Left ventricle myocardium inferior (tissue), 1 donor: ENCODE measurements around the gene ECT2. TPM values are rescaled to one million over a fixed set of nuclear protein-coding genes. Genes with fewer than 3 reads are reported as not detected.

Experiments
- DNase-seq: peaks from one replicate; pipeline ENCODE4 v3.0.0-alpha.2; 2020
- H3K27ac ChIP-seq: fragments of 200-600 bp; replicated peaks from 2 replicates; pipeline ENCODE4 v1.8.0; 2021
- H3K27me3 ChIP-seq: fragments of 200-600 bp; 2 replicates; pipeline ENCODE4 v1.8.0; 2021; ENCODE audit warnings: low read depth
- H3K36me3 ChIP-seq: fragments of 200-600 bp; 2 replicates; pipeline ENCODE4 v1.8.0; 2021
- H3K4me1 ChIP-seq: fragments of 200-600 bp; 2 replicates; pipeline ENCODE4 v1.8.0; 2021
- H3K4me3 ChIP-seq: fragments of 200-600 bp; 2 replicates; pipeline ENCODE4 v1.8.0; 2021; ENCODE audit warnings: mild to moderate bottlenecking, moderate library complexity
- H3K9me3 ChIP-seq: fragments of 200-600 bp; replicated peaks from 2 replicates; pipeline ENCODE4 v1.8.0; 2021
- intact Hi-C: fragments of 100-400 bp; cut with micrococcal nuclease; formaldehyde crosslinking; loops from one replicate; pipeline ENCODE4 v1.11.0; 2022
- total RNA-seq: library from RNA; stranded (reverse); fragmentation: NEBNext Ultra II Directional; extraction: Animal tissue kit (Norgen Biotek cat#: 25700); gene quantifications from one replicate; pipeline ENCODE4 v1.2.1, GENCODE V29; 2021
- TF ChIP-seq, protein P1 (sequence below): fragments of 200-600 bp; IDR thresholded peaks from 2 replicates; pipeline ENCODE4 v1.8.0; 2021; ENCODE audit warnings: antibody characterized with exemption, mild to moderate bottlenecking, borderline replicate concordance
- donor health status: DM: no; HTN: yes; CAD: no; lungs with severe emphysema.

Gene ECT2
- total RNA-seq, 1 donor from 2014 or later, result 4.8 TPM

DNA sequence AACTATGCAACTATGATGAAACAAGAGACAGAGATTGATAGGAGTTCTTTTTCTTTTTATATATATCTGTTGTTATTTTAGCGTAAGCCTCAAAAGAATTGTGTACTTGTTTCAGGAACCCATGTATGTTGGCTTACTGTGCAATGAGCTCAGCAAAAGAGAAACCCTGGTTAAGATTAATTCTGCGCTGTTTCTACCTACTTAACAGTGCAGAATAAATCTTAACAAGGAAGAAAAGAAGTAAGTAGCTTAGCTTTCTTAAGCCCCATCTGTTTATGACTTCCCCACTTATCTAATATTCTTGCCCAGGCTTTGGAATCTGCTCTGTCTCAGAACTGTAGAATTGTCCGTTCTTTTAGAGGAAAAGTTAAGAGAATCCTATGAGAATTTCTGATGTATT is 27.4 kb downstream of the ECT2 start:
- no peaks in the 10 kb centered on the region for H3K9me3 ChIP-seq
- no peaks in the 10 kb centered on the region for H3K27me3 ChIP-seq
- no peak for DNase-seq
- H3K4me1 ChIP-seq, result no peaks in the 10 kb centered on the region
- H3K4me3 ChIP-seq, result no peak overlapping the region
- peaks cover 15% of the 10 kb centered on the region for H3K36me3 ChIP-seq
- H3K27ac ChIP-seq, result no peak overlapping the region
- intact Hi-C loops, result no loop called here
- TF ChIP-seq, protein P1, sequence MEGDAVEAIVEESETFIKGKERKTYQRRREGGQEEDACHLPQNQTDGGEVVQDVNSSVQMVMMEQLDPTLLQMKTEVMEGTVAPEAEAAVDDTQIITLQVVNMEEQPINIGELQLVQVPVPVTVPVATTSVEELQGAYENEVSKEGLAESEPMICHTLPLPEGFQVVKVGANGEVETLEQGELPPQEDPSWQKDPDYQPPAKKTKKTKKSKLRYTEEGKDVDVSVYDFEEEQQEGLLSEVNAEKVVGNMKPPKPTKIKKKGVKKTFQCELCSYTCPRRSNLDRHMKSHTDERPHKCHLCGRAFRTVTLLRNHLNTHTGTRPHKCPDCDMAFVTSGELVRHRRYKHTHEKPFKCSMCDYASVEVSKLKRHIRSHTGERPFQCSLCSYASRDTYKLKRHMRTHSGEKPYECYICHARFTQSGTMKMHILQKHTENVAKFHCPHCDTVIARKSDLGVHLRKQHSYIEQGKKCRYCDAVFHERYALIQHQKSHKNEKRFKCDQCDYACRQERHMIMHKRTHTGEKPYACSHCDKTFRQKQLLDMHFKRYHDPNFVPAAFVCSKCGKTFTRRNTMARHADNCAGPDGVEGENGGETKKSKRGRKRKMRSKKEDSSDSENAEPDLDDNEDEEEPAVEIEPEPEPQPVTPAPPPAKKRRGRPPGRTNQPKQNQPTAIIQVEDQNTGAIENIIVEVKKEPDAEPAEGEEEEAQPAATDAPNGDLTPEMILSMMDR, result no peak

DNA sequence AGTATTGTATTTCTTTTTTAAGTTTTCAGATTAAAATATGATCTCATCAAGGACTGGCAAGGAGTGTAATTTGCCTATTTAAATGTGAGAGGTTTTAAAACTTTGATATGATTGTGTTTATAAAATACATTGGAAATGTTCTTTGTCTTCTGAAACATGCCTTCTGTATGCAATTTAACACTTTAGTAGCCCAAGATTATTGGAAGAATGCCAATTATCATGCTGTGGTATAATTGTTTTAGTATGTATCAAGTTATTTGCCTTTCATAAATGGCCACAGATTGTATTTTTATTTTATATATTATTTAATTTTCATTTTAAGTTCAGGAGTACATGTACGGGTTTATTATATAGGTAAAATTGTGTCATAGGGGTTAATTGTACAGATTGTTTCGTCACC is 31.7 kb downstream of the ECT2 start:
- DNase-seq, result no peak
- no peaks in the 10 kb centered on the region for H3K27me3 ChIP-seq
- H3K9me3 ChIP-seq, result no peaks in the 10 kb centered on the region
- peaks cover 6% of the 10 kb centered on the region for H3K36me3 ChIP-seq
- intact Hi-C loops, result no loop called here
- H3K27ac ChIP-seq, result no peak overlapping the region
- no peak overlapping the region for H3K4me3 ChIP-seq
- H3K4me1 ChIP-seq, result no peaks in the 10 kb centered on the region
- TF ChIP-seq, protein P1, result no peak

DNA sequence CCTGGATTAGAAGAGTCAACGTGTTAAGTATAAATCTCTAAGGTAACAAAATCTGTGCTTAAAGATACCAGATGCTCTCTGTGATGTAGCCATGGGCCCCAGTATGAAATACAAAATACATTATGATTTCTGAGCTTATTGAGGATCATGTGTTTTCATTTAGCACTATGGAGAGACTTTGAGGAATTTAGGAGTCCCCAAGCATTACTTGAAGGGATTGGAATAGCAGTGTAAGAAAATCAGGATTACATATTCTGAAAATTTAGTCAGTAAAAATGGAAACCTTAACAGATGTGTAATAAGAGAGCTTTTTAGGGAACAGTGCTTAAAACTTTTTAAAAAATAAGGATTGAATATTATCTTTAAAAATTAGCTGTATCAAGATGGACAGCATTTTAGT is 35.5 kb downstream of the ECT2 start:
- Histone ChIP-seq H3K27ac (no peak overlapping the region), H3K4me3 (no peak overlapping the region), H3K9me3 (no peaks in the 10 kb centered on the region), H3K36me3 (peaks cover 6% of the 10 kb centered on the region), H3K27me3 (no peaks in the 10 kb centered on the region), H3K4me1 (no peaks in the 10 kb centered on the region)
- TF ChIP-seq, protein P1, result no peak
- intact Hi-C loops, result no loop called here
- no peak for DNase-seq

DNA sequence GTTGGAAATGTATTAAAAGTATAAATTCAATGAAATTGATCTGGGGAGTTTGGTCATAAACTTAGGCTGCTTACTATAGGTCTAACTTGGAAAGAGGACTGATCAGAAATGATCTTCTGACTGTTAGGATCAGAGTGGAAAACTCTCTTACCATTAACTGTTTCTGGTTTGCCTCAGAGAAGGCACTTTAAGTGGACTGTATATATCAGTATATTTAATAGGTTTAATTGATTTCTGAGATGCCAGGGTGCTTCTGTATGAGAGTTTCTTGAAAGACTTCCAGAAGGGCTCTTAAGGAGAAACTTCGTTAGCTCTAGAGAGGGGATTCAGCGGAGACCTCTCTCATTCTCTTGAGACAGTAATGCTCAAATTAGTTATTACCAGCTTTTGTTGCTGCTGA is 36.5 kb downstream of the ECT2 start:
- Histone ChIP-seq H3K36me3 (peaks cover 6% of the 10 kb centered on the region), H3K4me1 (no peaks in the 10 kb centered on the region), H3K4me3 (no peak overlapping the region), H3K9me3 (no peaks in the 10 kb centered on the region), H3K27ac (no peak overlapping the region), H3K27me3 (no peaks in the 10 kb centered on the region)
- TF ChIP-seq, protein P1, result no peak
- no peak for DNase-seq
- intact Hi-C loops, result no loop called here

DNA sequence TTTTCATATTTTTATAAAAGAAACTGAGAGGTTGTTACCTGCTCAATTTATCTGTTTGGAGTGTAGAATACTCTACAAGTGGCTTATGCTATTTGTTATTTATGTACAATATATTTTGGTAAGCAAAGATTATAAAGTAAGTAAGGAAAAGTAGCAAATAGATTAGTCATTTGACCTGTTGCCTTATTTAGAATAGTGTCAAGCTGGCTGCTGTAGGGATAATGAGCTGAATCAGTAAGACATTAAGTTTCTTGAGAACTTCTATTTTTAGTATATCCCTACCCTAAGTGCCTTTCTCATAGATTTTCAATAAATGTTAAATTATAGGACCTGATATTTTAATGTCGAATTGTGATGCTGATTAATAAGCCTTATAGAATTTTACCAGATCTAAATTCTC is 37.2 kb downstream of the ECT2 start:
- TF ChIP-seq, protein P1, result no peak
- Histone ChIP-seq H3K27ac (no peak overlapping the region), H3K4me3 (no peak overlapping the region), H3K36me3 (peaks cover 6% of the 10 kb centered on the region), H3K9me3 (no peaks in the 10 kb centered on the region), H3K27me3 (no peaks in the 10 kb centered on the region), H3K4me1 (no peaks in the 10 kb centered on the region)
- intact Hi-C loops, result no loop called here
- DNase-seq, result no peak

DNA sequence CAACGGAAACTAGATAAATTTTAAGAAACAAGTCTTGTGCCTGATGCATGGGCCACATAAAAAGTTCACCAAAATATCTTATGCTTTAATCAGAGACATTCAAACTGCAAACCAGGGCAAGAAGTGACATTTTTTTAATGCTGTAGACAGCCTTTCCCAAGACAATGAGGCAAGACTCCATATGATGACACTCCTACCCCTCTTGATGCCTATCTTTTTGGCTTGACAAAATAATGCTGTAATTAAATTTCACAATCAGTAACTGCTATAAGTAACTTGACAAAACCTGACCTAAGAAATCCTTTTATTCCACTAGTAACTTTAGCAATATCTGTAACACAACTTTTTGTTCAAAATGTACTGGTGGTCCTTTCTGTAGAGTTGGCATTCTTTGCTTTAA is 48.7 kb downstream of the ECT2 start:
- no peaks in the 10 kb centered on the region for H3K9me3 ChIP-seq
- no peak for DNase-seq
- H3K36me3 ChIP-seq, result no peaks in the 10 kb centered on the region
- no peaks in the 10 kb centered on the region for H3K27me3 ChIP-seq
- H3K4me3 ChIP-seq, result no peak overlapping the region
- intact Hi-C loops, result no loop called here
- TF ChIP-seq, protein P1, result no peak
- no peaks in the 10 kb centered on the region for H3K4me1 ChIP-seq
- no peak overlapping the region for H3K27ac ChIP-seq
